Endothelial cell of umbilical vein (primary cell): ENCODE data around the gene PLXNA4. TPM values are rescaled to one million over a fixed set of nuclear protein-coding genes. Genes with fewer than 3 reads are reported as not detected.

Experiments
- BruUV-seq: library from RNA; stranded (reverse); fragments of 400-500 nt; replicated peaks from 2 replicates; lab custom pipeline; 2021; lab: Mats Ljungman, UMichigan
- CTCF ChIA-PET: fragments of 300-600, 350-600 bp; sonication (Branson Sonifier 250); formaldehyde crosslinking; loops from one replicate; lab custom pipeline; 2021; ENCODE audit warnings: antibody characterized with exemption, inconsistent platforms; lab: Charles Lee
- POLR2A ChIA-PET: fragments of 300-600, 350-600 bp; sonication (Branson Sonifier 250); formaldehyde crosslinking; loops from one replicate; lab custom pipeline; 2021; ENCODE audit warnings: antibody characterized with exemption, inconsistent platforms; lab: Charles Lee
- DNase-seq: peaks from one replicate; pipeline ENCODE4 v3.0.0-alpha.2; 2011; ENCODE audit warnings: low read depth, low spot score
- FAIRE-seq: peaks from 2 replicates; lab custom pipeline; 2011; peaks lifted over from hg19 to GRCh38; lab: Jason Lieb, UNC
- H2AFZ ChIP-seq: 2 replicates; pipeline ENCODE4 v1.6.0; 2012; ENCODE audit warnings: low read depth, low read length, control low read depth, inconsistent platforms
- H3K27ac ChIP-seq: 2 replicates; pipeline ENCODE4 v1.5.1; 2011; ENCODE audit warnings: low read depth, mild to moderate bottlenecking, control low read depth, low read length, moderate library complexity; ENCODE audit not compliant: insufficient read depth
- H3K27me3 ChIP-seq, 2 experiments: 2 replicates each; pipeline versions ENCODE4 v1.6.0 to v1.6.1; 2011; ENCODE audit warnings: low read length in 2 of 2, mixed read lengths in 1 of 2; ENCODE audit not compliant: control insufficient read depth in 2 of 2, insufficient read depth in 2 of 2
- H3K36me3 ChIP-seq, 2 experiments: 2 replicates in 1 of 2; 3 replicates in 1 of 2; pipeline ENCODE4 v1.5.1; 2011; ENCODE audit warnings: low read length in 2 of 2, mild to moderate bottlenecking in 1 of 2, moderate library complexity in 1 of 2; ENCODE audit not compliant: control insufficient read depth in 2 of 2, insufficient read depth in 2 of 2; ENCODE audit errors: extremely low read depth in 1 of 2
- H3K4me1 ChIP-seq: 3 replicates; pipeline ENCODE4 v1.5.1; 2011; ENCODE audit warnings: mild to moderate bottlenecking, low read length; ENCODE audit not compliant: control insufficient read depth, insufficient read depth; ENCODE audit errors: extremely low read depth
- H3K4me2 ChIP-seq: 2 replicates; pipeline ENCODE4 v1.6.1; 2011; ENCODE audit warnings: low read length, control low read depth, mixed read lengths; ENCODE audit not compliant: insufficient read depth
- H3K4me3 ChIP-seq, 3 experiments: fragments of 200-600 bp in 1 of 3; sonication (generic), shearing (Covaris generic) in 1 of 3; replicated peaks in 1 of 3; 2 replicates each; pipeline ENCODE4 v1.5.1; 2011 to 2016; ENCODE audit warnings: control low read depth in 3 of 3, low read length in 3 of 3, mild to moderate bottlenecking in 2 of 3, inconsistent platforms in 1 of 3, low read depth in 1 of 3, moderate library complexity in 1 of 3; ENCODE audit not compliant: insufficient read depth in 1 of 3
- H3K79me2 ChIP-seq: 2 replicates; pipeline ENCODE4 v1.6.0; 2012; ENCODE audit warnings: low read length, inconsistent platforms; ENCODE audit not compliant: control insufficient read depth, insufficient read depth
- H3K9ac ChIP-seq: replicated peaks from 2 replicates; pipeline ENCODE3; 2011; ENCODE audit warnings: low read length, control low read depth; ENCODE audit not compliant: insufficient read depth; ENCODE audit errors: extremely low read depth
- H3K9me1 ChIP-seq: replicated peaks from 3 replicates; pipeline ENCODE4 v1.6.0; 2011; ENCODE audit warnings: mild to moderate bottlenecking, low read length; ENCODE audit not compliant: control insufficient read depth, insufficient read depth; ENCODE audit errors: extremely low read depth
- H3K9me3 ChIP-seq: replicated peaks from 2 replicates; pipeline ENCODE4 v1.5.1; 2012; ENCODE audit warnings: low read length, inconsistent platforms; ENCODE audit not compliant: control insufficient read depth, insufficient read depth
- H4K20me1 ChIP-seq: replicated peaks from 2 replicates; pipeline ENCODE3; 2011; ENCODE audit warnings: mild to moderate bottlenecking, low read length; ENCODE audit not compliant: control insufficient read depth, insufficient read depth; ENCODE audit errors: extremely low read depth
- CTCF ChIP-seq, 2 donors: IDR thresholded peaks; 1 replicate in 1 of 2; 2 replicates in 1 of 2; pipeline ENCODE4 v1.5.1; 2011; ENCODE audit warnings: low read length in 2 of 2, mild to moderate bottlenecking in 2 of 2, moderate library complexity in 2 of 2, control low read depth in 1 of 2, inconsistent platforms in 1 of 2, low read depth in 1 of 2; ENCODE audit not compliant: insufficient read depth in 1 of 2; ENCODE audit errors: extremely low read depth in 1 of 2
- EZH2 ChIP-seq: IDR thresholded peaks from 2 replicates; pipeline ENCODE4 v1.6.1; 2012; ENCODE audit warnings: borderline replicate concordance, low read depth, mild to moderate bottlenecking, moderate library complexity, low read length, inconsistent platforms; ENCODE audit not compliant: severe bottlenecking
- FOS ChIP-seq: IDR thresholded peaks from 2 replicates; pipeline ENCODE4 v1.6.1; 2011; ENCODE audit warnings: mild to moderate bottlenecking, low read length, moderate library complexity, borderline replicate concordance; ENCODE audit not compliant: insufficient read depth
- GATA2 ChIP-seq: IDR thresholded peaks from 2 replicates; pipeline ENCODE4 v1.7.0; 2011; ENCODE audit warnings: low read depth, mild to moderate bottlenecking, moderate library complexity, mixed read lengths, low read length; ENCODE audit not compliant: insufficient read length, insufficient read depth
- JUN ChIP-seq: IDR thresholded peaks from 2 replicates; pipeline ENCODE4 v1.6.1; 2011; ENCODE audit warnings: borderline replicate concordance, low read depth; ENCODE audit not compliant: insufficient read length, insufficient read depth
- MYC ChIP-seq: IDR thresholded peaks from one replicate; pipeline ENCODE4 v1.6.1; 2011; ENCODE audit warnings: mild to moderate bottlenecking, low read depth, low read length
- POLR2A ChIP-seq: IDR thresholded peaks from 2 replicates; pipeline ENCODE4 v1.6.1; 2012; ENCODE audit warnings: low read depth, mild to moderate bottlenecking, control low read depth, low read length
- POLR2AphosphoS5 ChIP-seq: IDR thresholded peaks from 2 replicates; pipeline ENCODE4 v1.6.1; 2012; ENCODE audit warnings: low read depth, mild to moderate bottlenecking, control low read depth, low read length, moderate library complexity; ENCODE audit not compliant: insufficient read depth
- dilution Hi-C: fragments of 300-500 bp; cut with MboI; formaldehyde crosslinking; loops from one replicate; pipeline ENCODE4 v1.15.0; 2019; ENCODE audit warnings: low sequenced_read_pairs; ENCODE audit not compliant: extremely low pct_ligation_motif_present
- intact Hi-C: fragments of 100-400 bp; cut with micrococcal nuclease; formaldehyde crosslinking; loops from one replicate; pipeline ENCODE4 v1.10.0; 2022
- polyA plus RNA-seq, 4 experiments: library from polyadenylated mRNA; depleted of rRNA in 3 of 4; stranded (reverse) in 3 of 4; unstranded in 1 of 4; fragments of >200 nt; gene quantifications; 2 replicates each; pipeline versions ENCODE4 v1.2.1 to v1.2.3, GENCODE V29; 2011 to 2012; ENCODE audit warnings: missing spikeins in 1 of 4
- total RNA-seq: library from RNA; stranded (reverse); gene quantifications from 2 replicates; pipeline ENCODE4 v1.2.3, GENCODE V29; 2021
- TF ChIP-seq, protein P1 (sequence below): IDR thresholded peaks from 2 replicates; pipeline ENCODE4 v1.6.1; 2011; ENCODE audit not compliant: insufficient read depth, insufficient read length

Gene PLXNA4
- total and polyA plus RNA-seq, 2 donors (not counting 3 experiments of a cell fraction or from before 2014, with no cell fraction given) = 12.1 to 20.4 TPM

DNA sequence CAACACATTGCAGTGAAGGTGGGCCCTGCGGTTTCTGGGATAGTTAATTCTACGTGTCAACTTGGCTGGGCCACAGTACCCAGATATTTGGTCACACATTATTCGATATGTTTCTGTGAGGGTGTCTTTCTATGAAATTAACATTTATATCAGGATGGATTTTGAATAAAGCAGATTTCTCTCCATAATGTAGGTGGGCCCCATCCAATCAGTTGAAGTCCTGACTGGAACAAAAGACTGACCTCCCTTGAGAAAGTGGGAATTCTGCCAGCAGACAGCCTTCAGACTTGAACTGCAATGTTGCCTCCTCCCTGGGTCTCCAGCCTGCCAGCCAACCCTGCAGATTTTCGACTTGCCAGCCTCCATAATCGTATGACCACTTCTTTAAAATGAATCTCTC is 420.6 kb downstream of the PLXNA4 start:
- Histone ChIP-seq H2AFZ (no peak overlapping the region), H3K4me1 (no peaks in the 10 kb centered on the region), H3K9ac (no peak overlapping the region), H3K79me2 (no peaks in the 10 kb centered on the region), H3K4me2 (no peak overlapping the region), H3K9me3 (no peaks in the 10 kb centered on the region), H3K36me3 (peaks cover 0 to 32% of the 10 kb centered on the region in 2 experiments), H4K20me1 (no peaks in the 10 kb centered on the region), H3K9me1 (no peaks in the 10 kb centered on the region), H3K4me3 (no peak overlapping the region), H3K27ac (no peak overlapping the region), H3K27me3 (no peaks in the 10 kb centered on the region)
- intact Hi-C loops = no loop called here
- DNase-seq (no peak), FAIRE-seq (no peak)
- ChIA-PET CTCF (interaction anchor here (1.3 to 1.5 kb wide), 2 partner anchors 10 to 211 kb away, joined by 3 to 4 read pairs; no protein-coding TSS in a partner anchor), POLR2A (no interaction called here)
- dilution Hi-C loops = no loop called here
- BruUV-seq = no TSS peak
- no peak for TF ChIP-seq CTCF (IDR thresholded peaks at IDR 0.05; ENCODE audit: extremely low read depth in 1 of 2, insufficient read depth in 1 of 2, low read depth in 1 of 2, low read length in 2 of 2)
- no peak for TF ChIP-seq FOS
- TF ChIP-seq, protein P1, sequence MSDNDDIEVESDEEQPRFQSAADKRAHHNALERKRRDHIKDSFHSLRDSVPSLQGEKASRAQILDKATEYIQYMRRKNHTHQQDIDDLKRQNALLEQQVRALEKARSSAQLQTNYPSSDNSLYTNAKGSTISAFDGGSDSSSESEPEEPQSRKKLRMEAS = no peak
- no peak for TF ChIP-seq JUN
- no peak for TF ChIP-seq EZH2
- no peak for TF ChIP-seq GATA2
- TF ChIP-seq POLR2AphosphoS5 = no peak
- no peak for TF ChIP-seq POLR2A
- no peak for TF ChIP-seq MYC
